BLaER1 treated with 17β-estradiol and CSF1 and Interleukin-3, amounts not matched to agents 10 nM and 100 nM (cell line): ENCODE measurements around the gene FLAD1.
"Not testable (repeated sequence)": the region's sequence is repeated elsewhere in the genome, so short reads cannot be mapped to it uniquely, and the experiment has no call there.

ENCODE experiments used
- H3K27ac ChIP-seq, 11 experiments: shearing (Covaris generic); formaldehyde crosslinking; 2 replicates each; pipeline ENCODE4 v1.8.1; 2022
- H3K27me3 ChIP-seq, 11 experiments: shearing (Covaris generic); formaldehyde crosslinking; 2 replicates each; pipeline ENCODE4 v1.8.1; 2022
- H3K36me3 ChIP-seq, 11 experiments: shearing (Covaris generic); formaldehyde crosslinking; 2 replicates each; pipeline ENCODE4 v1.8.1; 2022
- H3K4me1 ChIP-seq, 10 experiments: shearing (Covaris generic); formaldehyde crosslinking; 2 replicates each; pipeline ENCODE4 v1.8.1; 2022
- H3K4me2 ChIP-seq, 11 experiments: shearing (Covaris generic); formaldehyde crosslinking; 2 replicates each; pipeline ENCODE4 v1.8.1; 2022
- H3K4me3 ChIP-seq, 10 experiments: shearing (Covaris generic); formaldehyde crosslinking; 2 replicates each; pipeline ENCODE4 v1.8.1; 2022
- H3K9ac ChIP-seq, 11 experiments: shearing (Covaris generic); formaldehyde crosslinking; 2 replicates each; pipeline ENCODE4 v1.8.1; 2022
- H3K9me3 ChIP-seq, 11 experiments: shearing (Covaris generic); formaldehyde crosslinking; replicated peaks in 1 of 11; 2 replicates each; pipeline ENCODE4 v1.8.1; 2022
- H4K20me1 ChIP-seq, 11 experiments: shearing (Covaris generic); formaldehyde crosslinking; 2 replicates each; pipeline ENCODE4 v1.8.1; 2022
- Cebpa-rat ChIP-seq, 11 experiments: shearing (Covaris generic); IDR thresholded peaks; 2 replicates each; pipeline ENCODE4 v1.8.1; 2022

The FLAD1 gene

GRCh38 chr1:154993572-154994268 lies 10.6 kb downstream of the FLAD1 start, which contains the start of gene LENEP:
Gene LENEP, plus strand, starts transcription at chr1:154993586. Its CDS starts 22 bp downstream, at chr1:154993608.
- TF ChIP-seq Cebpa-rat (IDR thresholded peaks at IDR 0.05), result no peak
- Histone ChIP-seq H3K9ac (peak within 1 kb of the TSS in 6 of 11 experiments; percentile 3 to 44 (median 22); a peak in 7 of 22 replicates), H4K20me1 (peaks cover 0 to 28% (median 21%) of the 10 kb centered on the region in 11 experiments; a peak in 18 of 22 replicates), H3K4me3 (no peak within 1 kb of the TSS), H3K36me3 (peaks cover 22 to 40% (median 30%) of the 10 kb centered on the region in 11 experiments), H3K4me1 (peaks cover 56 to 76% (median 67%) of the 10 kb centered on the region in 10 experiments), H3K27ac (peak within 1 kb of the TSS in 7 of 11 experiments; percentile 20 to 48 (median 33); a peak in 13 of 22 replicates), H3K9me3 (no peaks in the 10 kb centered on the region), H3K27me3 (no peaks in the 10 kb centered on the region), H3K4me2 (peak within 1 kb of the TSS; percentile 42 to 100 (median 59))

GRCh38 chr1:154994269-154994587 lies 11.1 kb downstream of the FLAD1 start:
- no peak overlapping the region for H3K4me3 ChIP-seq
- H4K20me1 ChIP-seq, result peaks cover 0 to 23% (median 16%) of the 10 kb centered on the region in 11 experiments; a peak in 18 of 22 replicates
- H3K36me3 ChIP-seq, result peaks cover 17 to 35% (median 25%) of the 10 kb centered on the region in 11 experiments
- no peaks in the 10 kb centered on the region for H3K27me3 ChIP-seq
- no peaks in the 10 kb centered on the region for H3K9me3 ChIP-seq
- no peak for TF ChIP-seq Cebpa-rat (IDR thresholded peaks at IDR 0.05)
- peak overlapping the region in 3 of 11 experiments; percentile 3 to 10 (median 3); a peak in 1 of 22 replicates for H3K9ac ChIP-seq
- peak overlapping the region; percentile 42 to 100 (median 59) for H3K4me2 ChIP-seq
- peaks cover 57 to 76% (median 69%) of the 10 kb centered on the region in 10 experiments for H3K4me1 ChIP-seq
- peak overlapping the region in 6 of 11 experiments; percentile 6 to 48 (median 30); a peak in 10 of 22 replicates for H3K27ac ChIP-seq

- H3K4me1 ChIP-seq, result peaks cover 60 to 76% (median 70%) of the 10 kb centered on the region in 10 experiments
- peaks cover 13 to 32% (median 22%) of the 10 kb centered on the region in 11 experiments for H3K36me3 ChIP-seq
- H3K27ac ChIP-seq, result peak overlapping the region in 7 of 11 experiments; percentile 6 to 48 (median 33); a peak in 10 of 22 replicates
- H3K9me3 ChIP-seq, result no peaks in the 10 kb centered on the region
- peaks cover 0 to 19% (median 12%) of the 10 kb centered on the region in 11 experiments; a peak in 17 of 22 replicates for H4K20me1 ChIP-seq
- H3K27me3 ChIP-seq, result no peaks in the 10 kb centered on the region
- no peak overlapping the region for H3K4me3 ChIP-seq
- TF ChIP-seq Cebpa-rat (IDR thresholded peaks at IDR 0.05), result no peak
- H3K4me2 ChIP-seq, result peak overlapping the region; percentile 42 to 100 (median 59)
- peak overlapping the region in 4 of 11 experiments; percentile 3 to 24 (median 6); a peak in 1 of 22 replicates for H3K9ac ChIP-seq
Measured at GRCh38 chr1:154994591-154994990, 11.4 kb downstream of the FLAD1 start.

GRCh38 chr1:154995301-154995983 lies 12.3 kb downstream of the FLAD1 start:
- peaks cover 0 to 10% (median 4%) of the 10 kb centered on the region in 11 experiments; a peak in 9 of 22 replicates for H4K20me1 ChIP-seq
- H3K27ac ChIP-seq, result peak overlapping the region in 6 of 11 experiments; percentile 6 to 48 (median 30); a peak in 6 of 22 replicates
- H3K4me1 ChIP-seq, result peaks cover 67 to 81% (median 77%) of the 10 kb centered on the region in 10 experiments

GRCh38 chr1:154996966-154997701 lies 14.0 kb downstream of the FLAD1 start:
- Histone ChIP-seq H3K4me3 (no peak overlapping the region; a peak in 1 of 20 replicates), H3K9me3 (no peaks in the 10 kb centered on the region), H4K20me1 (peaks cover 0 to 9% (median 4%) of the 10 kb centered on the region in 11 experiments; a peak in 7 of 22 replicates), H3K4me1 (peaks cover 67 to 87% (median 79%) of the 10 kb centered on the region in 10 experiments), H3K27me3 (no peaks in the 10 kb centered on the region), H3K4me2 (peak overlapping the region; percentile 53 to 100 (median 75)), H3K9ac (peak overlapping the region in 4 of 11 experiments; percentile 19 to 30 (median 24); a peak in 4 of 22 replicates), H3K27ac (0 out of 22 replicates have a peak overlapping the region, but pooled peaks of 2 of the 11 experiments have one; percentile 13 to 27), H3K36me3 (peaks cover 0 to 8% (median 0%) of the 10 kb centered on the region in 11 experiments; a peak in 5 of 22 replicates)
- TF ChIP-seq Cebpa-rat (IDR thresholded peaks at IDR 0.05), result no peak

More at GRCh38 chr1:154995301-154995983, 12.3 kb downstream of the FLAD1 start:
- Histone ChIP-seq H3K36me3 (peaks cover 5 to 23% (median 13%) of the 10 kb centered on the region in 11 experiments), H3K9ac (0 out of 22 replicates have a peak overlapping the region, but pooled peaks of 2 of the 11 experiments have one; percentile 3 to 24), H3K4me2 (peak overlapping the region; percentile 42 to 100 (median 59); a peak in 20 of 22 replicates)
- H3K4me3 ChIP-seq, H3K27me3 ChIP-seq, H3K9me3 ChIP-seq: not testable (repeated sequence)

- Histone ChIP-seq H3K27me3 (no peaks in the 10 kb centered on the region), H3K27ac (peak overlapping the region in 1 of 11 experiments; percentile 30; a peak in 2 of 22 replicates), H3K4me2 (peak overlapping the region; percentile 91 to 100 (median 99)), H3K4me1 (peaks cover 60 to 76% (median 70%) of the 10 kb centered on the region in 10 experiments), H3K9me3 (no peaks in the 10 kb centered on the region), H4K20me1 (peaks cover 0 to 8% (median 0%) of the 10 kb centered on the region in 11 experiments; a peak in 2 of 22 replicates), H3K4me3 (peak overlapping the region in 2 of 10 experiments; percentile 67 to 81; a peak in 4 of 20 replicates), H3K36me3 (no peaks in the 10 kb centered on the region), H3K9ac (peak overlapping the region in 2 of 11 experiments; percentile 34 to 58; a peak in 5 of 22 replicates)
- TF ChIP-seq Cebpa-rat (IDR thresholded peaks at IDR 0.05), result no peak
Measured at GRCh38 chr1:154998201-154998780, 15.1 kb downstream of the FLAD1 start.

- TF ChIP-seq Cebpa-rat (IDR thresholded peaks at IDR 0.05), result no peak
- peak overlapping the region; percentile 91 to 100 (median 99) for H3K4me2 ChIP-seq
- no peaks in the 10 kb centered on the region for H3K27me3 ChIP-seq
- peak overlapping the region in 3 of 11 experiments; percentile 27 to 43 (median 30); a peak in 4 of 22 replicates for H3K27ac ChIP-seq
- peaks cover 0 to 8% (median 0%) of the 10 kb centered on the region in 11 experiments; a peak in 2 of 22 replicates for H4K20me1 ChIP-seq
- no peaks in the 10 kb centered on the region for H3K36me3 ChIP-seq
- peak overlapping the region in 9 of 11 experiments; percentile 13 to 84 (median 58); a peak in 13 of 22 replicates for H3K9ac ChIP-seq
- peak overlapping the region; percentile 44 to 96 (median 72); a peak in 18 of 20 replicates for H3K4me3 ChIP-seq
- peaks cover 54 to 71% (median 63%) of the 10 kb centered on the region in 10 experiments for H3K4me1 ChIP-seq
- no peaks in the 10 kb centered on the region for H3K9me3 ChIP-seq
Measured at GRCh38 chr1:154998818-154999570, 15.8 kb downstream of the FLAD1 start.
